Measurements from ENCODE around the gene EXT2. TPM values are rescaled to one million over a fixed set of nuclear protein-coding genes. Genes with fewer than 3 reads are reported as not detected.
A peak's percentile ranks its signal among the peaks of the same experiment; 100 is the strongest.

Gene EXT2
- total and polyA plus RNA-seq, 2 donors (not counting 1 experiment from before 2014, with no cell fraction given), result 114 to 177 TPM

GRCh38 chr11:44189986-44190882 is 94.8 kb downstream of the EXT2 start:
- Histone ChIP-seq H3K27ac (ENCODE audit: insufficient read depth, low read length) (no peak overlapping the region), H3K4me3 (replicated peaks in 1 of 4; ENCODE audit: control extremely low read depth in 1 of 4, insufficient read depth in 1 of 4, low read depth in 3 of 4, low read length in 4 of 4) (no peak overlapping the region), H2AFZ (ENCODE audit: low read length) (no peak overlapping the region), H3K79me2 (ENCODE audit: control insufficient read depth, insufficient read depth, low read length) (no peaks in the 10 kb centered on the region), H3K9ac (ENCODE audit: insufficient read depth, low read length) (no peak overlapping the region), H3K36me3 (ENCODE audit: control insufficient read depth, insufficient read depth, low read length) (no peaks in the 10 kb centered on the region), H3K27me3 (ENCODE audit: control insufficient read depth, insufficient read depth, low read length) (no peaks in the 10 kb centered on the region), H3K4me2 (ENCODE audit: extremely low read depth, insufficient read depth, low read length) (no peak overlapping the region), H4K20me1 (ENCODE audit: control insufficient read depth, extremely low read depth, insufficient read depth, low read length) (no peaks in the 10 kb centered on the region), H3K9me3 (ENCODE audit: control insufficient read depth, insufficient read depth, low read depth, low read length) (no peaks in the 10 kb centered on the region), H3K4me1 (ENCODE audit: control insufficient read depth, extremely low read depth, insufficient read depth, low read length) (no peaks in the 10 kb centered on the region)
- DNase-seq (ENCODE audit: low read depth in 2 of 2), result peak in 1 of 2 donors; percentile 9
- TF ChIP-seq CTCF (conservative IDR thresholded peaks at IDR 0.05 in 1 of 2, IDR thresholded peaks at IDR 0.05 in 1 of 2; ENCODE audit: low read depth in 1 of 2, low read length in 2 of 2), result no peak
- no peak for TF ChIP-seq EZH2 (IDR thresholded peaks at IDR 0.05; ENCODE audit: low read length, missing control alignments)

GRCh38 chr11:44190883-44191230 is 95.4 kb downstream of the EXT2 start:
- Histone ChIP-seq H2AFZ (ENCODE audit: low read length) (no peak overlapping the region), H3K4me3 (replicated peaks in 1 of 4; ENCODE audit: control extremely low read depth in 1 of 4, insufficient read depth in 1 of 4, low read depth in 3 of 4, low read length in 4 of 4) (no peak overlapping the region), H3K4me1 (ENCODE audit: control insufficient read depth, extremely low read depth, insufficient read depth, low read length) (no peaks in the 10 kb centered on the region), H3K79me2 (ENCODE audit: control insufficient read depth, insufficient read depth, low read length) (no peaks in the 10 kb centered on the region), H3K4me2 (ENCODE audit: extremely low read depth, insufficient read depth, low read length) (no peak overlapping the region), H3K9ac (ENCODE audit: insufficient read depth, low read length) (no peak overlapping the region), H4K20me1 (ENCODE audit: control insufficient read depth, extremely low read depth, insufficient read depth, low read length) (no peaks in the 10 kb centered on the region), H3K9me3 (ENCODE audit: control insufficient read depth, insufficient read depth, low read depth, low read length) (no peaks in the 10 kb centered on the region), H3K27ac (ENCODE audit: insufficient read depth, low read length) (no peak overlapping the region), H3K36me3 (ENCODE audit: control insufficient read depth, insufficient read depth, low read length) (no peaks in the 10 kb centered on the region), H3K27me3 (ENCODE audit: control insufficient read depth, insufficient read depth, low read length) (no peaks in the 10 kb centered on the region)
- no peak for DNase-seq (ENCODE audit: low read depth in 2 of 2)
- no peak for TF ChIP-seq CTCF (conservative IDR thresholded peaks at IDR 0.05 in 1 of 2, IDR thresholded peaks at IDR 0.05 in 1 of 2; ENCODE audit: low read depth in 1 of 2, low read length in 2 of 2)
- TF ChIP-seq EZH2 (IDR thresholded peaks at IDR 0.05; ENCODE audit: low read length, missing control alignments), result no peak

GRCh38 chr11:44191322-44192016 is 96.0 kb downstream of the EXT2 start:
- no peaks in the 10 kb centered on the region for H4K20me1 ChIP-seq (ENCODE audit: control insufficient read depth, extremely low read depth, insufficient read depth, low read length)
- H3K4me3 ChIP-seq (replicated peaks in 1 of 4; ENCODE audit: control extremely low read depth in 1 of 4, insufficient read depth in 1 of 4, low read depth in 3 of 4, low read length in 4 of 4), result no peak overlapping the region
- DNase-seq (ENCODE audit: low read depth in 2 of 2), result no peak
- no peak overlapping the region for H3K27ac ChIP-seq (ENCODE audit: insufficient read depth, low read length)
- H3K79me2 ChIP-seq (ENCODE audit: control insufficient read depth, insufficient read depth, low read length), result no peaks in the 10 kb centered on the region
- no peak overlapping the region for H2AFZ ChIP-seq (ENCODE audit: low read length)
- H3K36me3 ChIP-seq (ENCODE audit: control insufficient read depth, insufficient read depth, low read length), result no peaks in the 10 kb centered on the region
- H3K4me2 ChIP-seq (ENCODE audit: extremely low read depth, insufficient read depth, low read length), result no peak overlapping the region
- TF ChIP-seq EZH2 (IDR thresholded peaks at IDR 0.05; ENCODE audit: low read length, missing control alignments) (no peak), CTCF (conservative IDR thresholded peaks at IDR 0.05 in 1 of 2, IDR thresholded peaks at IDR 0.05 in 1 of 2; ENCODE audit: low read depth in 1 of 2, low read length in 2 of 2) (no peak)
- no peak overlapping the region for H3K9ac ChIP-seq (ENCODE audit: insufficient read depth, low read length)
- H3K9me3 ChIP-seq (ENCODE audit: control insufficient read depth, insufficient read depth, low read depth, low read length), result no peaks in the 10 kb centered on the region
- no peaks in the 10 kb centered on the region for H3K4me1 ChIP-seq (ENCODE audit: control insufficient read depth, extremely low read depth, insufficient read depth, low read length)
- H3K27me3 ChIP-seq (ENCODE audit: control insufficient read depth, insufficient read depth, low read length), result no peaks in the 10 kb centered on the region
